HepG2 (cell line): ENCODE results near the gene ADPRHL1.

Experiments
- CREB1 ChIP-seq, 2 experiments: fragments of 450-650 bp in 1 of 2; IDR thresholded peaks; 2 replicates each; pipeline ENCODE4 v1.6.1; 2016 to 2017; ENCODE audit warnings: control low read depth in 1 of 2, mild to moderate bottlenecking in 1 of 2, missing compliant biosample characterization in 1 of 2, missing genetic modification characterization in 1 of 2
- EP300 ChIP-seq, 3 experiments: sonication (generic) in 1 of 3; formaldehyde crosslinking in 1 of 3; IDR thresholded peaks; 2 replicates each; pipeline versions ENCODE4 v1.5.1 to v1.6.1; 2011 to 2020; ENCODE audit warnings: low read depth in 2 of 3, low read length in 2 of 3, borderline replicate concordance in 1 of 3, improper control_type of control experiment in 1 of 3, mild to moderate bottlenecking in 1 of 3, missing genetic modification reagents in 1 of 3, moderate library complexity in 1 of 3
- KAT2B ChIP-seq: fragments of 150-350 bp; IDR thresholded peaks from 2 replicates; pipeline ENCODE4 v1.6.1; 2014; ENCODE audit warnings: low read depth, low read length, borderline replicate concordance
- KLF6 ChIP-seq: IDR thresholded peaks from 2 replicates; pipeline ENCODE4 v1.8.0; 2016; ENCODE audit warnings: missing biosample characterization, missing genetic modification reagents
- MIER2 ChIP-seq: IDR thresholded peaks from 2 replicates; pipeline ENCODE4 v1.6.1; 2016; ENCODE audit warnings: missing biosample characterization, missing genetic modification reagents
- MLX ChIP-seq: IDR thresholded peaks from 2 replicates; pipeline ENCODE4 v1.6.1; 2016
- POLR2AphosphoS2 ChIP-seq: IDR thresholded peaks from 2 replicates; pipeline ENCODE4 v1.6.1; 2011; ENCODE audit warnings: low read depth, low read length, improper control_type of control experiment

DNA sequence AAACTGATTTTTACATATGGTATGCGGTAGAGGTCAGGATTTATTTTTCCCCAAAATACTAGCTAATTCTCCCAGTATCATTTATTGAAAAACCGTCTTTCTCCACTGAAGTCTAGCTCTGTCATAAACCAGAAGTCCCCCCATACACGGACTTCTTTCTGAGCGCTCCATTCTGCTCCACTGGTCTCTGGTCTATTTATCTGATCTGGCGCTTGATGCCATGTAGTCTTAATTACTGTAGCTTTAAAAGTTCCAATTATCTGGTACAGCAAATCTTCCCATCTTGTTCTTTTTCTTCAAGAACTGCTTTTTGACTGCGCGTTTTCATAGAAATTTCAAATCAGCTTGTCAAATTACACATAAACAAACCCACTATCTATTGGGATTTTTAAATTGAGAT lies 23.5 kb upstream of the ADPRHL1 start:
- TF ChIP-seq MIER2 (CRISPR knock-in tag), result no peak
- no peak for TF ChIP-seq MLX
- no peak for TF ChIP-seq EP300 (IDR thresholded peaks at IDR 0.05; ENCODE audit: low read depth in 2 of 2, low read length in 2 of 2)
- no peak for TF ChIP-seq EP300 (CRISPR knock-in tag; IDR thresholded peaks at IDR 0.05; ENCODE audit: borderline replicate concordance)
- TF ChIP-seq KAT2B, result no peak
- TF ChIP-seq POLR2AphosphoS2, result no peak
- no peak for TF ChIP-seq KLF6
- TF ChIP-seq CREB1 (IDR thresholded peaks at IDR 0.05), result no peak
- TF ChIP-seq CREB1 (CRISPR knock-in tag; IDR thresholded peaks at IDR 0.05), result no peak
